HK-2 (cell line): ENCODE results near the gene IGLL1.
"Not testable (repeated sequence)": the region's sequence is repeated elsewhere in the genome, so short reads cannot be mapped to it uniquely, and the experiment has no call there.

ENCODE experiments used
- DNase-seq: peaks from one replicate; pipeline ENCODE4 v3.0.0-alpha.2; 2018; ENCODE audit not compliant: unreplicated experiment

IGLL1 gene

GRCh38 chr22:23579870-23580575 lies at the start of gene IGLL1:
Gene IGLL1 (minus strand): TSS chr22:23580290. CDS start chr22:23580190, 100 bp downstream.
- DNase-seq = no peak

DNA sequence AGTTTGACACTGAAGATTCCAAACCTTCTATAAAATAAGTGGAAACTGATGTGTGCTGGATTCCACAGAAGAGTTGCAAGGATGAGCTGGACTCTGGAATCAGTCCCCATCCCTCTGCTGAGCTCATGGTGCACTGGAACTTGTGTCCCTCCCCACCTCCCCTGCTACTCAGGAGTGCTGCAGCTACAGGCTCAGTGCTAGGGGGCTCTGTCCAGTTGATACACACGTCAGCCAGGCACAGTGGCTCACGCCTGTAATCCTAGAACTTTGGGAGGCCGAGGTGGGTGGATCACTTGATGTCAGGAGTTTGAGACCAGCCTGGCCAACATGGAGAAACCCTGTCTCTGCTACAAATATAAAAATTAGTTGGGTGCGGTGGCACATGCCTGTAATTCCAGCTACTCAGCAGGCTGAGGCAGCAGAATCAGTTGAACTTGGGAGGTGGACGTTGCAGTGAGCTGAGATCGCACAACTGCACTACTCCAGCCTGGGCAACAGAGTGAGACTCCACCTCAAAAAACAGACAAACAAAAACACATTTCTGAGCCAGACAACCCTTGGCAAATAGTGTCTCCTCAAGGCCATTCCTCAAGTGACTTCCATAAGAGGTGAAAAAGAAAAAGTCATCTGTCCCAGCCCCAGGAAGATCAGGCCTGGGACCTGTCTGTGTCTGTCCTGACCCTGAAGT lies 48.1 kb upstream of the IGLL1 start:
- not testable (repeated sequence) for DNase-seq

GRCh38 chr22:23627401-23628055 lies 47.4 kb upstream of the IGLL1 start:
- not testable (repeated sequence) for DNase-seq

DNA sequence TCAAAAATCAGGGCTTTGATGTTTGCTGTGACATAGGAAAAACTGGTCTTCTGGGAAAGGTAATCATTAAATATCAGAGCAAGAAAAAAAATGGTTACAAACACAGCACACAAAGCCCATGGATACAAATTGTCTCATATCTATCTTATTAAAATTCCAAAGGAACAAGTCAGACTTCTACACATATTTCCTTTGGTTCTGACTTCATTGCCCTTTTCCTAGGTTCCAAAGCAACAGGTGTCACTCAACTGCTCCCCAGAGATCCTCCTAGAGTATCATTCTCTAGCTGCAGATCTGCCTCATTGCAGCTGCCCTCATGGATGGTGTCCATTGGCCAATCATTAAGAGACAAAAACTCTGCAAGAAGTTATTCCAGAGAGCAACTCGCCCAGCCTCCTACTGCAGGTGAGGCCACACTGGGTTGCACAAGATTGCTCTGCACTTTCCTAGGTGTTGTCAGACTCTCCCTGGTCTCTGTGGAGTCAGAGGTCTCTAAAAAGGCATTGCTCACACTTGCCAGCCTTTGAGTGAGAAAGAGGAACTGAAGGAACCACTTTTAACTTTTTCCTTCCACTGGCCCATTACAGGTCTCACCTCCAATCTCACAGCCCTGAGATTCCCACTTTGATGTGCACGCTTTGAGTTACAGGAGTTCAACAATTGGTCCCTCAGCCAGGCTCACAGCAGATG lies 46.3 kb upstream of the IGLL1 start:
- DNase-seq = no peak

- DNase-seq = no peak
Measured at GRCh38 chr22:23622634-23623033, 42.5 kb upstream of the IGLL1 start.

- not testable (repeated sequence) for DNase-seq
Measured at GRCh38 chr22:23621916-23622315, 41.8 kb upstream of the IGLL1 start.

DNA sequence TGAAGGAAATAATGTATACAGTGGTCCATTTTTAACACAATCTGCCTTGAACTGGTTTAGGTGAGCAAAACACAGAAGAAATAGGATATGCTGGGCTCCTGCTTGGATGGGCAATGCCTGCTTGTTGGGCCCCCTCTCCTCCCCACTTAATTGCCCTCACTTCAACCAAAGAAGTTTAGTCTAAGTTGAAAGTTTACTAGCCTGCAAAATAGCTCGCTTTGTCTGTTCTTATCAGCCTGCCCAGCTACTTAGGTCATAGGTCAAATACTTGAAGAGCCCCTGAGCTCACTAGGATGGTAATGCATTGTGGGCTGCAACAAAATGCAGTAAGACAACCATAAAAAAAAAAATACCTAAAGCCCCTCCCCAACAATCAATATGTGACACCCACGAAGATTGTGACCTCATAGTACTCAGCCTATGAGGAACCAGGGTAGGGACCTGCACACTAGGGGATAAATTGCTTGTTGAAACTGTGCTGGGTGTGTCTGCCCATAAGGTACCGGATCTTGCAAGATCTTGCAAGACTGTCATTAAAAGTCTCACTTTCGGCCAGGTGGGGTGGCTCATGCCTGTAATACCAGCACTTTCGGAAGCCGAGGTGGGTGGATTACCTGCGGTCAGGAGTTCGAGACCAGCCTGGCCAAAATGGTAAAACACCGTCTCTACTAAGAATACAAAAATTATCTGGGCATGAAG lies 41.1 kb upstream of the IGLL1 start:
- no peak for DNase-seq

DNA sequence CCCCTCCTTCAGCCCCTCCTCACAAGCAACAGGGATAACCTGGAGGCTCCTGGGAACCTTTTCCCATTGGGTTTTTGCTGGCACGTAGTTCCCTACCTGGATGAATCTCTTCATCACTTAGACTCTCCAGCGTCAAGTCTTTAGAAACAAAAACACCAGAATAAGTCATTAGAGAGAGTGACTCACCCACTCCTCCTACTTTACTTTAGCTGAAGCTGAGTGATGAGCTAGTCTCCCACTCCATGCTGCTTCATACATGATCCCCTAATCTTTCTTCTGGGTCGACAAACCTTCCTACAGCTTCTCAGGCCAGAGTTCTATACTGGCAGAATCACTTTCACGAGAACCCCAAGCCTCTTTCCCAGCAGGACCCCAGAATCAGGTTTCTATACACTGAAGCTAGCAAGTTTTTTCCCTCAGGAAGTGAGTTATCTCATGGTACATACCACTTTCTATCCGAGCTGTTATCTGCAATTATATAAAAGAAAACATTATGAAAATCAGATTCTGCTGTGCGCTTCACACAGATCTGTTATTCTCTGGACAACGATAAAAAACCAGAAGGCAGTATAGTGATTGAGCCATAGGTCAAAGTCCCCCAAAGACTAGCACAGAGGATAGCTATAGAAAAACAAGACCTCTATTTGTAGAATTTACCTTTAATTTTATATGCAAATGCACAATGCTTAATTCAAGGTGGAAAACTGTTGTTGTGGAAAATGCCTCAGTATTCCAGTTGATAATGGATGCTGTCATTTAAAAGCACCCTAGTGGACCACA lies 33.3 kb upstream of the IGLL1 start:
- no peak for DNase-seq

- DNase-seq = no peak
Measured at GRCh38 chr22:23609983-23610781, 30.1 kb upstream of the IGLL1 start.

DNA sequence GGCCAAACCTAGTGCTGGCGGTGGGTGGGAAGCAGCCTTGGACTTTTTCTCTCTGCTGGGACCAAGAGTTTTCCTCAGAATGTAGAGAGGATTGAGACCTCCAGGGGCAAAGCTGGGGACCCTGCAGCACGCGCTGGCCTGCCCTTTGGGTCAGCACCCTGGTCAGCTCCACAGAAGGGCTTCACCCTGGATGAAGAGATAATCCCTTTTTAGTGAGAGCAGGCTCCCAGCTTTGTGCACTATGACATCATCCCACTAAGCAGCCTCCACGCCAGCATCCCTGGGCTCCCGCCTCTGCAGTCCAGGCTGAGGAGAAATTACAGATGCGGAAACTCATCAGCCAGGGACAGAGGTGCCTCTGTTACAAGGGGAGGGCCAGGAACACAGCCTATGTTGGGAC lies 28.5 kb upstream of the IGLL1 start:
- no peak for DNase-seq

GRCh38 chr22:23606204-23607131 lies 26.4 kb upstream of the IGLL1 start:
- DNase-seq = no peak

DNA sequence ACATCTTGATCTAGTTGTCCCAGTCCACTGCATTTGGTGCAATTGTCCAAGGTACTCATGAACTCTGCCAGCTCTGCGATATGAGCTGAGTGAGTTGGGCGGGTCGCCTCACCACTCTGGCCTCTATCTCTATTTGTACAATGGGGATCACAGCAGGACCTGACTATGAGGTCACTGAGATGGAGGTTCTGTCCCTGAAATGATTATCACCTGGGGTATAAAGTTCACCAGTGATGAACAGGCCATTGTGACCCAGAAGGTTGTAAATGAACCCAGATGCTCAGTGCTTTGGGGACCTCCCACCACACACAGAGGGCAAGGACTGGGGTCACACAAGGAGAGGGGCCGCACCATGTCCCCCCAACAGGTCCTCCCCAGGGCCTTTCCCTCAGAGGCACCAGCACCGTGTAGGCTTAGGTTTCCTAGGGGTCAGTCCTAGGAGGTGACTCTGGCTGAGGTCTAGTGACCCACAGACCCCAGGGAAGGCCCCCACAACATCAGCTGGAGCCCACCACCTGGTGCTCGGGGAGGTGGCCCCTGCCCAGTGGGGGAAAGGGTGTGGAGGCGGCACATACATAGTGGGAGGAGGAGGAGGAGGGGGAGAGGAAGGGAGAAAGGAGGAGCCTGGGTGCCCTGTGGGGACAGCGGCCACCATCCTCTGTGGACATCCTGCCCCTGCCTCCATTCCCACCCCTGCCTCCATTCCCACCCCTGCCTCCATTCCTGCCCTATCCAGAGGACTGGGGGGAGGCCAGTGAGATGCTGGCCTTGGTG lies 25.0 kb upstream of the IGLL1 start:
- no peak for DNase-seq

GRCh38 chr22:23603266-23603665 lies 23.2 kb upstream of the IGLL1 start:
- DNase-seq = no peak

GRCh38 chr22:23598805-23599518 lies 18.9 kb upstream of the IGLL1 start:
- DNase-seq = no peak

- not testable (repeated sequence) for DNase-seq
Measured at GRCh38 chr22:23597576-23598268, 17.6 kb upstream of the IGLL1 start.

DNA sequence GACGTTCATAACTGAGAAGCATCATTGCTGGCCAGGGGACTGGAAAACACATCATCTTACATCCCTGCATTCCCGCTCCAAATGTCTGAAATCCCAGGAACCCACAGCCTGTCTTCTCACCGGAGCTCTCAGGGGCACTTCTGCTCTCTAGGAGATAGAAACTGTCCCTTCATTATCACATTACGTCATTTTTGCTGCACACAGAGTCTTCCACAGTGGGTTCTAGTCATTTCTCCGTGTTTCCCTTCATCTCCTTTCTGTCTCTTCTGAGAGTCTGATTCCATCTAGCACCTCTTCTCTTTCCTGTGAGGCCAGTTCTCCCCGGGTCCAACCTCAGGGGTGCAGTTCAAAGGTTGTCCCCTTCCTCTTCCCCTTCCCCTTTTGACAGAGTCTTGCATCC lies 15.8 kb upstream of the IGLL1 start:
- not testable (repeated sequence) for DNase-seq

DNA sequence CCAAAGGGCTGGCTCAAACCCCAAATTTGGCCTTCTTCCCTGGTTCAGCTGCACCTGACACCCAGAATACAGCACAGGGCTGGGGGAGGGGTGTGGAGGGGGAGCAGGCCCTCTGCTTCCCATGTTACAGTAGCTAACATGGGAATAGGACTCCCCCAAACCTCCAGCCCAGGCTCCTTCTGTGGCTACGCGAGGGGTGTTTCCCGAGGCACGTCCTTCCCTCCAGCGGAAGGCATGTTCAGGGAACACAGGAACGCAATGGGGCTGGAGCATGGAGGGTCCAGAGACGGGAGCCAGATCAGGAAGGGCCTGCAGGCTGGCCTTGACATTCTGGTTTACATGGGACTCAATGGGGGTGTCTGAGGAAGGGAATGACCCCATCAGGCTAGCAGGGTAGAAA lies 11.8 kb upstream of the IGLL1 start:
- DNase-seq = no peak
